Cardiac muscle cell (in vitro differentiated cells and primary cell): ENCODE data around the gene SARNP. TPM values are rescaled to one million over a fixed set of nuclear protein-coding genes. Genes with fewer than 3 reads are reported as not detected.
A peak's percentile ranks its signal among the peaks of the same experiment; 100 is the strongest.

Experiments used
- DNase-seq, 2 donors: peaks; one replicate each; pipeline versions ENCODE4 v3.0.0 to v3.0.0-alpha.2; 2010 to 2017; ENCODE audit warnings: low read depth in 1 of 2, low spot score in 1 of 2
- H3K27ac ChIP-seq: fragments of 200-600 bp; sonication (generic); 2 replicates; pipeline ENCODE4 v1.5.1; 2016
- H3K27me3 ChIP-seq: fragments of 200-600 bp; sonication (generic); 2 replicates; pipeline ENCODE4 v1.6.0; 2016; ENCODE audit warnings: control low read depth
- H3K36me3 ChIP-seq: fragments of 200-600 bp; sonication (generic); 2 replicates; pipeline ENCODE4 v1.5.1; 2016; ENCODE audit warnings: control low read depth
- H3K4me1 ChIP-seq: fragments of 200-600 bp; sonication (generic); 2 replicates; pipeline ENCODE4 v1.8.1; 2017; ENCODE audit warnings: low read depth, mild to moderate bottlenecking, mixed run types
- H3K4me3 ChIP-seq: fragments of 200-600 bp; sonication (generic); 2 replicates; pipeline ENCODE4 v1.5.1; 2016; ENCODE audit warnings: mild to moderate bottlenecking
- H3K9me3 ChIP-seq: fragments of 200-600 bp; sonication (generic); 2 replicates; pipeline ENCODE4 v1.5.1; 2017; ENCODE audit warnings: low read depth, mild to moderate bottlenecking, control low read depth
- CTCF ChIP-seq: IDR thresholded peaks from 2 replicates; pipeline ENCODE4 v1.5.1; 2012; ENCODE audit warnings: low read depth, mild to moderate bottlenecking, low read length
- polyA plus RNA-seq: library from polyadenylated mRNA; unstranded; fragments of >200 nt; fragmentation: Nextera tagmentation; extraction: Ambion mirVana; gene quantifications from 2 replicates; pipeline ENCODE4 v1.2.1, GENCODE V29; 2016
- total RNA-seq: library from RNA; depleted of rRNA; stranded (reverse); fragments of >200 nt; gene quantifications from 2 replicates; pipeline ENCODE4 v1.2.3, GENCODE V29; 2016

SARNP gene
- total and polyA plus RNA-seq, 2 experiments from 2014 or later: 197 to 236 TPM

DNA sequence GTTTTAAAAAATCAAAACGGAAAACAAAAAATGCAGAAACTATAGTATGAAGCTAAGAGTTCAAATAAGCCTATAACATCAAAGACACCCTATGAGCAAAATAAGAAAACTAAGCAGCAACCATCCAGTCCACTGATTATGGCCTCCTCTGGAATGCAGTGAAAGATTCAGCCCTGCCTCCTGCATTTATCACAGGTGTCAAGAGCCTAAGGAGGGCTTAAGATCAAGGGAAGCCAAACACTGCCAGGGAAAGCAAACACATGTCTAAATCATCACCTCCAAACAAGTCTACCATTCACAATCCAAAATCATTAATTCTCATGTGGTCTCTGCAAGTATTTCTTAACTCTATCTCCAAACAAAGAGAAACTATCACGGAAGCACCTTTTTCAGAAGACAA, 28.4 kb downstream of the SARNP start:
- H3K36me3 ChIP-seq: peaks cover 59% of the 10 kb centered on the region
- DNase-seq: peak in 1 of 2 donors; percentile 44
- no peaks in the 10 kb centered on the region for H3K4me1 ChIP-seq
- H3K27me3 ChIP-seq: no peaks in the 10 kb centered on the region
- no peak for TF ChIP-seq CTCF
- H3K4me3 ChIP-seq: no peak overlapping the region
- H3K9me3 ChIP-seq: no peaks in the 10 kb centered on the region
- H3K27ac ChIP-seq: peak overlapping the region; percentile 44

DNA sequence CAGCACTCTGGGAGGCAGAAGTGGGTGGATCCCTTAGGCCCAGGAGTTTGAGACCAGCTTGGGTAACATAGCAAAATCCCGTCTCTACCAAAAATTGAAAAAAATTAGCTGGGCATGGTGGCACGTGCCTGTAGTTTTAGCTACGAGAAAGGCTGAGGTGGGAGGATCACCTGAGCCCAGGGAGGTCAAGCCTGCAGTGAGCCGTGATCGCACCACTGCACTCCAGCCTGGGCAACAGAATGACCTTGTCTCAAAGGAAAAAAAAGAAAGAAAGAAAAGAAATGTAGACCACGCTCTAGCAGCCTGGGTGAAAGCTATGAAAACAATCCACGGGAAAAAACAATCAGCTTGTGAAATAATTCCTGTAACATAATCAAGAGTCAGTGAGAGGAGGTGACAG, 29.0 kb downstream of the SARNP start:
- H3K27ac ChIP-seq: peak overlapping the region; percentile 44
- H3K36me3 ChIP-seq: peaks cover 59% of the 10 kb centered on the region
- no peak for DNase-seq
- no peaks in the 10 kb centered on the region for H3K9me3 ChIP-seq
- H3K4me3 ChIP-seq: no peak overlapping the region
- no peaks in the 10 kb centered on the region for H3K4me1 ChIP-seq
- H3K27me3 ChIP-seq: no peaks in the 10 kb centered on the region
- no peak for TF ChIP-seq CTCF

- H3K4me1 ChIP-seq: no peaks in the 10 kb centered on the region
- H3K27me3 ChIP-seq: no peaks in the 10 kb centered on the region
- no peaks in the 10 kb centered on the region for H3K9me3 ChIP-seq
- peak in 1 of 2 donors; percentile 56 for DNase-seq
- no peak overlapping the region for H3K27ac ChIP-seq
- H3K4me3 ChIP-seq: no peak overlapping the region
- peaks cover 33% of the 10 kb centered on the region for H3K36me3 ChIP-seq
- no peak for TF ChIP-seq CTCF
These were observed 36.8 kb downstream of the SARNP start for GRCh38 chr12:55780685-55781084.

GRCh38 chr12:55777856-55778255, 39.7 kb downstream of the SARNP start:
- H3K9me3 ChIP-seq: no peaks in the 10 kb centered on the region
- no peaks in the 10 kb centered on the region for H3K27me3 ChIP-seq

DNA sequence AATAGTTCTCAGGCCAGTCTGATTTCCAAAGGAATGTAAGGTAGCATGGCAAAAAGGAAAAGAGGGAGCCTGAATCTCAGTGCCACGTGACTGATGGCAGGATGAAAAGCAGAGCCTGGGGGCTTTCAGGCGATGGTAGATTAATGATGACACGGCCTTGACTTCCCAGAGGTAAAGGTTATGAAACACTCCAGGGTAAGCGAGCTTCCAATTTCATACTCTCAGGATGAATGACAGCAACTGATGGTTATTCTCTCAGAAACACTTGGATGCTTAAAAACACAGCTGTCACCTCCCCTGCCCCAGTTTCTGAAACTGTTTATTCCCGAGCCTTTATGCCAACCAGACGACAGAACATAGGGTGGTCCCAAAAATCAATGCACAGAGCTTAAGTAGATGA, 45.8 kb downstream of the SARNP start:
- Histone ChIP-seq H3K4me3 (no peak overlapping the region), H3K27ac (peak overlapping the region; percentile 79), H3K36me3 (no peaks in the 10 kb centered on the region), H3K27me3 (no peaks in the 10 kb centered on the region), H3K9me3 (no peaks in the 10 kb centered on the region), H3K4me1 (peaks cover 21% of the 10 kb centered on the region)
- DNase-seq: peak in 1 of 2 donors; percentile 62
- TF ChIP-seq CTCF: no peak

More at GRCh38 chr12:55777856-55778255, 39.7 kb downstream of the SARNP start:
- Histone ChIP-seq H3K4me3 (no peak overlapping the region), H3K36me3 (peaks cover 11% of the 10 kb centered on the region), H3K27ac (no peak overlapping the region), H3K4me1 (peaks cover 4% of the 10 kb centered on the region)
- TF ChIP-seq CTCF: no peak
- no peak for DNase-seq

GRCh38 chr12:55767156-55767555, 50.4 kb downstream of the SARNP start:
- DNase-seq: no peak
- Histone ChIP-seq H3K27ac (no peak overlapping the region), H3K36me3 (peaks cover 5% of the 10 kb centered on the region), H3K27me3 (no peaks in the 10 kb centered on the region), H3K4me3 (no peak overlapping the region), H3K4me1 (peaks cover 18% of the 10 kb centered on the region), H3K9me3 (no peaks in the 10 kb centered on the region)
- TF ChIP-seq CTCF: no peak
